ENCODE results near the gene FAM76A.

DNA sequence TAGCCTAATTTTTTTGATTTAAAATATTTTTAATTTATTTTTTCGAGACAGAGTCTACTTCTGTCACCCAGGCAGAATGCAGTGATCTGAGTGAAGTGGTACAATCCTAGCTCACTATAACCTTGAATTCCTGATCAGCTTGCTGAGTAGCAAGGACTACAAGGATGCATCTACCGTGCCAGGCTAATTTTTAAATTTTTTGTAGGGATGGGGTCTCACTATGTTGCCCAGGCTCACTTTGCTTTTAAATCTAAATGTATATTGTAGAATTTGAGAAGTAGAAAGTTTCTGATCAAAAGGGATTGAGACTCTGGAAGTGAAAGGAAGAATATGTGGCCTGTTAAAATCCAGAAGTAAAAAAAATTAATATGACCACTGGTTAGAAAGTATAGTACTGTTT, 48.9 kb downstream of the FAM76A start:
- TF ChIP-seq, protein P1, sequence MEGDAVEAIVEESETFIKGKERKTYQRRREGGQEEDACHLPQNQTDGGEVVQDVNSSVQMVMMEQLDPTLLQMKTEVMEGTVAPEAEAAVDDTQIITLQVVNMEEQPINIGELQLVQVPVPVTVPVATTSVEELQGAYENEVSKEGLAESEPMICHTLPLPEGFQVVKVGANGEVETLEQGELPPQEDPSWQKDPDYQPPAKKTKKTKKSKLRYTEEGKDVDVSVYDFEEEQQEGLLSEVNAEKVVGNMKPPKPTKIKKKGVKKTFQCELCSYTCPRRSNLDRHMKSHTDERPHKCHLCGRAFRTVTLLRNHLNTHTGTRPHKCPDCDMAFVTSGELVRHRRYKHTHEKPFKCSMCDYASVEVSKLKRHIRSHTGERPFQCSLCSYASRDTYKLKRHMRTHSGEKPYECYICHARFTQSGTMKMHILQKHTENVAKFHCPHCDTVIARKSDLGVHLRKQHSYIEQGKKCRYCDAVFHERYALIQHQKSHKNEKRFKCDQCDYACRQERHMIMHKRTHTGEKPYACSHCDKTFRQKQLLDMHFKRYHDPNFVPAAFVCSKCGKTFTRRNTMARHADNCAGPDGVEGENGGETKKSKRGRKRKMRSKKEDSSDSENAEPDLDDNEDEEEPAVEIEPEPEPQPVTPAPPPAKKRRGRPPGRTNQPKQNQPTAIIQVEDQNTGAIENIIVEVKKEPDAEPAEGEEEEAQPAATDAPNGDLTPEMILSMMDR (IDR thresholded peaks at IDR 0.05; ENCODE audit: low read depth, low read length, missing input control): no peak
- TF ChIP-seq RAD21 (IDR thresholded peaks at IDR 0.05) (no peak), GABPA (IDR thresholded peaks at IDR 0.05 in 1 of 2, conservative IDR thresholded peaks at IDR 0.05 in 1 of 2) (no peak), TAF1 (conservative IDR thresholded peaks at IDR 0.05) (no peak), SP1 (IDR thresholded peaks at IDR 0.05) (no peak), JUND (IDR thresholded peaks at IDR 0.05) (no peak), EGR1 (IDR thresholded peaks at IDR 0.05; ENCODE audit: low read depth in 2 of 2) (no peak)
- TF ChIP-seq, protein P2, sequence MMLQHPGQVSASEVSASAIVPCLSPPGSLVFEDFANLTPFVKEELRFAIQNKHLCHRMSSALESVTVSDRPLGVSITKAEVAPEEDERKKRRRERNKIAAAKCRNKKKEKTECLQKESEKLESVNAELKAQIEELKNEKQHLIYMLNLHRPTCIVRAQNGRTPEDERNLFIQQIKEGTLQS (IDR thresholded peaks at IDR 0.05): no peak
